ENCODE results near the gene CCDC73. TPM values are rescaled to one million over a fixed set of nuclear protein-coding genes. Genes with fewer than 3 reads are reported as not detected.
"Not testable (repeated sequence)": the region's sequence is repeated elsewhere in the genome, so short reads cannot be mapped to it uniquely, and the experiment has no call there.

Gene CCDC73
- total RNA-seq, 4 donors from 2014 or later, result not detected

DNA sequence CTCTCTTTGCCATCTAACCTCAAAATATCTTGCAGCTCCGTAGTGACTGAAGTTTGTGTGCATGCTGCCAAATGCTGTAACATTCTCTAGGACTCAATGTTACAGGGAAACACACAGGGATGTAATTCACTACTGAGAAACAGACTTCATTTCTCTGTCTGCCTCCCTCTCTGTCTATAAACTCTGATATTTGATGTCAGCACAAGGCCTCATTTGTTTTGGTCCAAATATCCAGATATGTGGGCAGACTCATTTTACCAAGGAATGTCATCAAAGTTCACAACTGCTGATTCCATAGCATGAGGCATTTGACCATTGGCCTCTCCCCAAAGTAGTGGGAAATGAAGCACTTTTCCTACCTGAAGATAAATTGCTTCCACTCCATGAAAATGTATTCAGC lies 32.8 kb upstream of the CCDC73 start:
- ATAC-seq (no peak), DNase-seq (no peak)
- peaks cover 4% of the 10 kb centered on the region in 2 donors for H3K4me1 ChIP-seq
- peaks cover 7 to 17% (median 14%) of the 10 kb centered on the region in 3 donors for H3K27me3 ChIP-seq
- TF ChIP-seq POLR2A (IDR thresholded peaks at IDR 0.05), result no peak
- TF ChIP-seq, protein P1, sequence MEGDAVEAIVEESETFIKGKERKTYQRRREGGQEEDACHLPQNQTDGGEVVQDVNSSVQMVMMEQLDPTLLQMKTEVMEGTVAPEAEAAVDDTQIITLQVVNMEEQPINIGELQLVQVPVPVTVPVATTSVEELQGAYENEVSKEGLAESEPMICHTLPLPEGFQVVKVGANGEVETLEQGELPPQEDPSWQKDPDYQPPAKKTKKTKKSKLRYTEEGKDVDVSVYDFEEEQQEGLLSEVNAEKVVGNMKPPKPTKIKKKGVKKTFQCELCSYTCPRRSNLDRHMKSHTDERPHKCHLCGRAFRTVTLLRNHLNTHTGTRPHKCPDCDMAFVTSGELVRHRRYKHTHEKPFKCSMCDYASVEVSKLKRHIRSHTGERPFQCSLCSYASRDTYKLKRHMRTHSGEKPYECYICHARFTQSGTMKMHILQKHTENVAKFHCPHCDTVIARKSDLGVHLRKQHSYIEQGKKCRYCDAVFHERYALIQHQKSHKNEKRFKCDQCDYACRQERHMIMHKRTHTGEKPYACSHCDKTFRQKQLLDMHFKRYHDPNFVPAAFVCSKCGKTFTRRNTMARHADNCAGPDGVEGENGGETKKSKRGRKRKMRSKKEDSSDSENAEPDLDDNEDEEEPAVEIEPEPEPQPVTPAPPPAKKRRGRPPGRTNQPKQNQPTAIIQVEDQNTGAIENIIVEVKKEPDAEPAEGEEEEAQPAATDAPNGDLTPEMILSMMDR (IDR thresholded peaks at IDR 0.05 in 4 of 5, conservative IDR thresholded peaks at IDR 0.05 in 1 of 5), result no peak
- H3K9me3 ChIP-seq, result no peaks in the 10 kb centered on the region
- in situ Hi-C loops (cut with MboI; ENCODE audit: low sequenced_read_pairs in 4 of 4), result no loop called here
- no peak overlapping the region for H3K4me3 ChIP-seq
- no peak overlapping the region for H3K27ac ChIP-seq
- intact Hi-C loops (cut with DNase I; ENCODE audit: low total_unique reads), result no loop called here
- H3K36me3 ChIP-seq, result no peaks in the 10 kb centered on the region

DNA sequence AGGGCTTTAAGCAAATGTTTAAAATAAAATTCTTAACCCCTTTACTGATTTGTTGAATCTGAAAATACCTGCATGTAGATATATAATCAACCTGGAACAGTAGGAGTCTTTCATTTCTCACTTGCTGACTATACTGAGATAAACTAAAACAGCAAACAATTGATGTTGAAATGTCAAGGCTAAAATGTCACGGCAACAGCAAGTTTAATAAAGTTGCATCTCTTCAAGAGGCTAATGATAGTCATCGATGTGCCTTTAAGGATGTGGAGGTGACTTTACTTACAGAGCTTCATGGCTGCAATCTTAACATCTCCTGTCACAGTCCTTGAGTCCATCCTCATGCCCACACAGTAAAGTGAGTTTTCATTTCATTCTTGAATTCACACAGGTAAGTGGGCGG lies 31.7 kb upstream of the CCDC73 start:
- H3K9me3 ChIP-seq, result no peaks in the 10 kb centered on the region
- H3K27me3 ChIP-seq, result peaks cover 5 to 14% (median 10%) of the 10 kb centered on the region in 3 donors
- H3K4me1 ChIP-seq, result peaks cover 4% of the 10 kb centered on the region in 2 donors
- in situ Hi-C loops (cut with MboI; ENCODE audit: low sequenced_read_pairs in 4 of 4) (no loop called here), intact Hi-C loops (cut with DNase I; ENCODE audit: low total_unique reads) (no loop called here)
- DNase-seq (no peak), ATAC-seq (no peak)
- TF ChIP-seq, protein P1 (IDR thresholded peaks at IDR 0.05 in 4 of 5, conservative IDR thresholded peaks at IDR 0.05 in 1 of 5), result no peak
- TF ChIP-seq POLR2A (IDR thresholded peaks at IDR 0.05), result no peak
- H3K27ac ChIP-seq, result no peak overlapping the region
- no peak overlapping the region for H3K4me3 ChIP-seq
- no peaks in the 10 kb centered on the region for H3K36me3 ChIP-seq

DNA sequence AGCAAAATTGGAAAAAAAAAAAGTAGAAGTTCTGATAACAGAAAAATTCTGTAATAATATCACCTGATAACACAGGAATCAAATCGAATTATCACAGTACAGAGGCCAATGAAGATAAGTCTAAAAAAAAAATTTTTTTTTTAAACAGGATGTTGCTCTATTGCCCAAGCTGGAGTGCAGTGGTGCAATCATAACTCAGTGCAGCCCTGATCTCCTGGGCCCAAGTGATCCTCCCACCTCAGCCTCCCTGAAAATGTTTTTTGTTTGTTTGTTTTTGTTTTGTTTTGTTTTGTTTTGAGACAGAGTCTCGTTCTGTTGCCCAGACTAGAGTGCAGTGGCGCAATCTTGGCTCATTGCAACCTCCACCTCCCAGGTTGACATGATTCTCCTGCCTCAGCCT lies 29.2 kb upstream of the CCDC73 start:
- ATAC-seq; intact Hi-C loops (cut with DNase I; ENCODE audit: low total_unique reads): not testable (repeated sequence)

GRCh38 chr11:32821917-32822560 lies 27.6 kb upstream of the CCDC73 start:
- no peaks in the 10 kb centered on the region for H3K36me3 ChIP-seq
- no peaks in the 10 kb centered on the region for H3K9me3 ChIP-seq
- intact Hi-C loops (cut with DNase I; ENCODE audit: low total_unique reads), result no loop called here
- H3K4me1 ChIP-seq, result no peaks in the 10 kb centered on the region
- ATAC-seq (no peak), DNase-seq (no peak)
- no peaks in the 10 kb centered on the region for H3K27me3 ChIP-seq
- H3K4me3 ChIP-seq, result no peak overlapping the region
- TF ChIP-seq, protein P1 (IDR thresholded peaks at IDR 0.05 in 4 of 5, conservative IDR thresholded peaks at IDR 0.05 in 1 of 5), result no peak
- no peak for TF ChIP-seq POLR2A (IDR thresholded peaks at IDR 0.05)
- in situ Hi-C loops (cut with MboI; ENCODE audit: low sequenced_read_pairs in 4 of 4), result no loop called here
- no peak overlapping the region for H3K27ac ChIP-seq

More for the DNA sequence above, 29.2 kb upstream of the CCDC73 start:
- H3K36me3 ChIP-seq; H3K4me3 ChIP-seq; H3K9me3 ChIP-seq; H3K27me3 ChIP-seq; H3K4me1 ChIP-seq; in situ Hi-C loops (cut with MboI; ENCODE audit: low sequenced_read_pairs in 4 of 4); DNase-seq; H3K27ac ChIP-seq: not testable (repeated sequence)

DNA sequence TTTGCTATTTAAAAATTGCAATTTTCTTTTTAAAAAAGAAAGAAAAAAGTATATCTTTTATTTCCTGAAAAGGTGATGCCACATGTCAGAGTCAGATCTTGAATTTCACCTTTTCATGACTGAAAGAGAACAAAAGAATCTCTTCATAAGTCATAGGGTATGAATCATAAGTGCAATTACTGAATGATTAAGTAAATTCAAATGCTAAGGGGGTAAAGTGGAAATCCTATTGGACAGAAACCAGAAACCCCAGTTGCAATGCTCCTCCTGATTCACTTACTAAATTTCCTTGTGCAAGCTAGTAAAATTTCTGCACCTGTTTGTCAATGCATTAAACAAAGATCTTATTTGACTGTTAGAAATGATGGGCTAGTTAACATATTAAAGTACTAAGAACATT lies 27.1 kb upstream of the CCDC73 start:
- H3K4me1 ChIP-seq, result no peaks in the 10 kb centered on the region
- intact Hi-C loops (cut with DNase I; ENCODE audit: low total_unique reads) (no loop called here), in situ Hi-C loops (cut with MboI; ENCODE audit: low sequenced_read_pairs in 4 of 4) (no loop called here)
- no peaks in the 10 kb centered on the region for H3K9me3 ChIP-seq
- no peak overlapping the region for H3K4me3 ChIP-seq
- no peaks in the 10 kb centered on the region for H3K27me3 ChIP-seq
- no peak overlapping the region for H3K27ac ChIP-seq
- no peaks in the 10 kb centered on the region for H3K36me3 ChIP-seq
- DNase-seq (no peak), ATAC-seq (no peak)
- TF ChIP-seq, protein P1 (IDR thresholded peaks at IDR 0.05 in 4 of 5, conservative IDR thresholded peaks at IDR 0.05 in 1 of 5), result no peak
- no peak for TF ChIP-seq POLR2A (IDR thresholded peaks at IDR 0.05)
